Activated T-cell treated with anti-CD3 and anti-CD28 coated beads, Interleukin-2, amount 50 U/mL, for 1 hour (primary cell): ENCODE results near the gene FAM53B.

Source experiments
- DNase-seq: peaks from one replicate; pipeline ENCODE4 v3.0.0-alpha.2; 2020

FAM53B gene

GRCh38 chr10:124708246-124708779, 35.9 kb downstream of the FAM53B start:
- no peak for DNase-seq

- DNase-seq = no peak
Measured at GRCh38 chr10:124707551-124707950, 36.6 kb downstream of the FAM53B start.

GRCh38 chr10:124707144-124707467, 37.1 kb downstream of the FAM53B start:
- no peak for DNase-seq

GRCh38 chr10:124706462-124707143, 37.6 kb downstream of the FAM53B start:
- DNase-seq = no peak

GRCh38 chr10:124705817-124706461, 38.2 kb downstream of the FAM53B start:
- DNase-seq = no peak

GRCh38 chr10:124705381-124705740, 38.8 kb downstream of the FAM53B start:
- no peak for DNase-seq

- DNase-seq = no peak
Measured at GRCh38 chr10:124704428-124705380, 39.5 kb downstream of the FAM53B start.

- no peak for DNase-seq
Measured at GRCh38 chr10:124703778-124704427, 40.3 kb downstream of the FAM53B start.

- DNase-seq = no peak
Measured at GRCh38 chr10:124703372-124703771, 40.8 kb downstream of the FAM53B start.

- DNase-seq = peak; percentile 43
Measured at GRCh38 chr10:124701881-124702656, 42.1 kb downstream of the FAM53B start.

- no peak for DNase-seq
Measured at GRCh38 chr10:124701435-124701834, 42.7 kb downstream of the FAM53B start.

- DNase-seq = no peak
Measured at GRCh38 chr10:124701038-124701365, 43.2 kb downstream of the FAM53B start.

GRCh38 chr10:124700293-124701037, 43.7 kb downstream of the FAM53B start:
- DNase-seq = no peak

GRCh38 chr10:124699471-124700292, 44.5 kb downstream of the FAM53B start:
- DNase-seq = no peak

GRCh38 chr10:124698545-124699469, 45.4 kb downstream of the FAM53B start:
- DNase-seq = no peak

- peak; percentile 44 for DNase-seq
Measured at GRCh38 chr10:124697837-124698544, 46.2 kb downstream of the FAM53B start.

GRCh38 chr10:124697443-124697836, 46.7 kb downstream of the FAM53B start:
- no peak for DNase-seq

GRCh38 chr10:124696446-124697392, 47.5 kb downstream of the FAM53B start:
- no peak for DNase-seq
